Muscle of arm (tissue), 12 donors: ENCODE results near the gene SPHK2. TPM values are rescaled to one million over a fixed set of nuclear protein-coding genes. Genes with fewer than 3 reads are reported as not detected.

ENCODE experiments used
- DNase-seq: peaks from one replicate; pipeline ENCODE4 v3.0.0-alpha.2; 2013
- polyA plus RNA-seq, 12 donors: library from polyadenylated mRNA; unstranded; fragments of 120-200 nt; gene quantifications; one replicate each; pipeline ENCODE4 v1.2.1, GENCODE V29; 2013; ENCODE audit not compliant: insufficient read length in 12 of 12

Gene SPHK2
- polyA plus RNA-seq, 12 donors: 5.5 to 27.2 (median 7.2) TPM; not detected in 1

- no peak for DNase-seq
These were observed 16.9 kb downstream of the SPHK2 start for GRCh38 chr19:48635966-48636858.

GRCh38 chr19:48636859-48637448 is 17.6 kb downstream of the SPHK2 start, which contains the start of gene DBP:
TSS of gene DBP (minus strand) at chr19:48637379. CDS start at chr19:48636994, 385 bp downstream.
- no peak for DNase-seq

GRCh38 chr19:48637449-48637947 is 18.2 kb downstream of the SPHK2 start:
- peak; percentile 98 for DNase-seq

- peak; percentile 92 for DNase-seq
These were observed 18.9 kb downstream of the SPHK2 start for GRCh38 chr19:48637948-48638830.

GRCh38 chr19:48638831-48639381 is 19.6 kb downstream of the SPHK2 start:
- DNase-seq: no peak

- DNase-seq: no peak
These were observed 20.4 kb downstream of the SPHK2 start for GRCh38 chr19:48639483-48640375.

GRCh38 chr19:48641850-48642249 is 22.5 kb downstream of the SPHK2 start:
- DNase-seq: no peak

- no peak for DNase-seq
These were observed 23.6 kb downstream of the SPHK2 start for GRCh38 chr19:48642862-48643261.

GRCh38 chr19:48644355-48644754 is 25.0 kb downstream of the SPHK2 start:
- DNase-seq: no peak

- DNase-seq: peak; percentile 82
These were observed 25.7 kb downstream of the SPHK2 start for GRCh38 chr19:48644839-48645619.

- DNase-seq: no peak
These were observed 26.3 kb downstream of the SPHK2 start for GRCh38 chr19:48645620-48646000.

GRCh38 chr19:48646001-48646721 is 26.9 kb downstream of the SPHK2 start, which contains the start of gene CA11:
TSS of gene CA11 (minus strand) at chr19:48646187. CDS start at chr19:48645632, 555 bp downstream.
- DNase-seq: peak; percentile 92

GRCh38 chr19:48646722-48647216 is 27.5 kb downstream of the SPHK2 start:
- no peak for DNase-seq

GRCh38 chr19:48648134-48648533 is 28.8 kb downstream of the SPHK2 start:
- DNase-seq: no peak

- DNase-seq: no peak
These were observed 31.8 kb downstream of the SPHK2 start for GRCh38 chr19:48650974-48651682.

- no peak for DNase-seq
These were observed 32.4 kb downstream of the SPHK2 start for GRCh38 chr19:48651683-48652048.

- DNase-seq: no peak
These were observed 35.2 kb downstream of the SPHK2 start for GRCh38 chr19:48654299-48655059.
